ENCODE measurements around the gene EN2. TPM values are rescaled to one million over a fixed set of nuclear protein-coding genes. Genes with fewer than 3 reads are reported as not detected.

EN2 gene
- total RNA-seq, 2 experiments from 2014 or later, result not detected

DNA sequence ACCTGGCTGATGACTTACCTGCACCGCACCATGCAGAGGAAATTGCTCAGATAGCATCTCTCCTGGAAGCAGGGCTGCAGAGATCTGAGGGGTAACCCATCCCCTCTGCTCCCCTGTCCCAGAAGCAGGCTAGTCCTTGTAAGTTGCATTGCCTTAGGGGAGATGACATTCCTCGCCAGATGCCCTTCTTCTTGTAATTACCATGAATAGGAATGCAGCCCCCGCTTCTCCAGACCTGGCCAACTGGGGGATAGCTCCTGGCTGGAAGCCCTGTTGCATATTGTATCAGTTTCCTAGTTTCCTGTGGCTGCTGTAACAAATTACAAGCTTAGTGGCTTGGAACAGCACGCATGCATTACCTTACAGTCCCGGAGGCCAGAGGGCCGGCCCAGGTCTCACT lies 47.5 kb upstream of the EN2 start:
- peaks cover 2% of the 10 kb centered on the region for H3K4me1 ChIP-seq (ENCODE audit: insufficient read depth, low read length)
- intact Hi-C loops (cut with DNase I, micrococcal nuclease), result no loop called here
- TF ChIP-seq, protein P1, sequence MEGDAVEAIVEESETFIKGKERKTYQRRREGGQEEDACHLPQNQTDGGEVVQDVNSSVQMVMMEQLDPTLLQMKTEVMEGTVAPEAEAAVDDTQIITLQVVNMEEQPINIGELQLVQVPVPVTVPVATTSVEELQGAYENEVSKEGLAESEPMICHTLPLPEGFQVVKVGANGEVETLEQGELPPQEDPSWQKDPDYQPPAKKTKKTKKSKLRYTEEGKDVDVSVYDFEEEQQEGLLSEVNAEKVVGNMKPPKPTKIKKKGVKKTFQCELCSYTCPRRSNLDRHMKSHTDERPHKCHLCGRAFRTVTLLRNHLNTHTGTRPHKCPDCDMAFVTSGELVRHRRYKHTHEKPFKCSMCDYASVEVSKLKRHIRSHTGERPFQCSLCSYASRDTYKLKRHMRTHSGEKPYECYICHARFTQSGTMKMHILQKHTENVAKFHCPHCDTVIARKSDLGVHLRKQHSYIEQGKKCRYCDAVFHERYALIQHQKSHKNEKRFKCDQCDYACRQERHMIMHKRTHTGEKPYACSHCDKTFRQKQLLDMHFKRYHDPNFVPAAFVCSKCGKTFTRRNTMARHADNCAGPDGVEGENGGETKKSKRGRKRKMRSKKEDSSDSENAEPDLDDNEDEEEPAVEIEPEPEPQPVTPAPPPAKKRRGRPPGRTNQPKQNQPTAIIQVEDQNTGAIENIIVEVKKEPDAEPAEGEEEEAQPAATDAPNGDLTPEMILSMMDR (IDR thresholded peaks at IDR 0.05), result no peak
- ATAC-seq (ENCODE audit: poor library complexity) (no peak), DNase-seq (no peak)
- POLR2A ChIA-PET, result no interaction called here
- Mint-ChIP-seq H3K4me3 (no peak overlapping the region), H3K4me1 (ENCODE audit: low read depth) (no peaks in the 10 kb centered on the region), H3K9me3 (no peaks in the 10 kb centered on the region), H3K27ac (no peak overlapping the region), H3K27me3 (peaks cover 39% of the 10 kb centered on the region), H3K36me3 (ENCODE audit: low read depth) (no peaks in the 10 kb centered on the region)
- no peak overlapping the region for H3K27ac ChIP-seq (ENCODE audit: low read depth in 1 of 2, low read length in 2 of 2)
- no peak overlapping the region for H3K4me3 ChIP-seq (ENCODE audit: low read length)
- CTCF ChIA-PET, result no interaction called here
- H3K27me3 ChIP-seq (ENCODE audit: control insufficient read depth in 1 of 2, insufficient read depth in 2 of 2, low read length in 2 of 2), result peaks cover 0 to 8% of the 10 kb centered on the region in 2 experiments
- H3K36me3 ChIP-seq (ENCODE audit: insufficient read depth, low read length), result no peaks in the 10 kb centered on the region
- H3K9me3 ChIP-seq (ENCODE audit: control insufficient read depth in 1 of 2, insufficient read depth in 1 of 2, low read length in 2 of 2), result peaks cover 0 to 23% of the 10 kb centered on the region in 2 experiments

DNA sequence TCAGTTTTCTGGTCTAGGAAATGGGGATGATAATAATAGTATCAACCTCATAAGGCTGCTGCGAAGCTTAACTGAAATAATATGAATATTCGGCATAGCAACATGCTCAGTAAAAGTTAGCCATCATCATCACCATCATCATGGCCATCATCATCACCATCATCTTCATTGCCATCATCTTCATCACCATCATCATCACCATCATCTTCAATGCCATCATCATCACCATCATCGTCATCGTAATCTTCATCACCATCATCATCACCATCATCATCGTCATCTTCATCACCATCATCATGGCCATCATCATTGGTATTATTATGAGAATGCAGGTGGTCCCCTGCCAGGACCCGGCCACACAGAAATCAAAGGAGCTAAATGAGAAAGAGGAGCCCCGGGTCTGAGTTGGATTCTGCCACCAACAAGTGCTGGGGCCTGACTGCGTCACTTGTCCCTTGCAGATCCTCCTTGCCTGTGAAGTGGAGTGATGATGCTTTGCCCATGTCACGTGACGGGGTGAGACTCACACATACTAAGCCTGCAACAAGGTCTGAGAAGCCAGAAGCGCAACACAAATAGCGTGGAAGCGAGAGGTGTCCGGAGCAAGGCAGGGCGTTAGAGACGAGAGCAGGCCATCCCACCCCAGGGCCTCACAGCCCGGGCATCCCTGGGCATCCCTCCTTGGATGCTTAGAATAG lies 46.1 kb upstream of the EN2 start:
- peaks cover 0 to 2% of the 10 kb centered on the region in 2 experiments for H3K27me3 ChIP-seq (ENCODE audit: control insufficient read depth in 1 of 2, insufficient read depth in 2 of 2, low read length in 2 of 2)
- Mint-ChIP-seq H3K27me3 (peaks cover 30% of the 10 kb centered on the region), H3K36me3 (ENCODE audit: low read depth) (no peaks in the 10 kb centered on the region), H3K9me3 (no peaks in the 10 kb centered on the region), H3K4me3 (no peak overlapping the region), H3K4me1 (ENCODE audit: low read depth) (no peaks in the 10 kb centered on the region), H3K27ac (no peak overlapping the region)
- no peak overlapping the region for H3K27ac ChIP-seq (ENCODE audit: low read depth in 1 of 2, low read length in 2 of 2)
- no peak overlapping the region for H3K4me3 ChIP-seq (ENCODE audit: low read length)
- no peak for DNase-seq
- ATAC-seq (ENCODE audit: poor library complexity), result no peak
- POLR2A ChIA-PET, result no interaction called here
- peaks cover 2% of the 10 kb centered on the region for H3K4me1 ChIP-seq (ENCODE audit: insufficient read depth, low read length)
- H3K36me3 ChIP-seq (ENCODE audit: insufficient read depth, low read length), result no peaks in the 10 kb centered on the region
- intact Hi-C loops (cut with DNase I, micrococcal nuclease), result no loop called here
- CTCF ChIA-PET, result no interaction called here
- TF ChIP-seq, protein P1 (IDR thresholded peaks at IDR 0.05), result no peak
- H3K9me3 ChIP-seq (ENCODE audit: control insufficient read depth in 1 of 2, insufficient read depth in 1 of 2, low read length in 2 of 2), result peaks cover 0 to 18% of the 10 kb centered on the region in 2 experiments

DNA sequence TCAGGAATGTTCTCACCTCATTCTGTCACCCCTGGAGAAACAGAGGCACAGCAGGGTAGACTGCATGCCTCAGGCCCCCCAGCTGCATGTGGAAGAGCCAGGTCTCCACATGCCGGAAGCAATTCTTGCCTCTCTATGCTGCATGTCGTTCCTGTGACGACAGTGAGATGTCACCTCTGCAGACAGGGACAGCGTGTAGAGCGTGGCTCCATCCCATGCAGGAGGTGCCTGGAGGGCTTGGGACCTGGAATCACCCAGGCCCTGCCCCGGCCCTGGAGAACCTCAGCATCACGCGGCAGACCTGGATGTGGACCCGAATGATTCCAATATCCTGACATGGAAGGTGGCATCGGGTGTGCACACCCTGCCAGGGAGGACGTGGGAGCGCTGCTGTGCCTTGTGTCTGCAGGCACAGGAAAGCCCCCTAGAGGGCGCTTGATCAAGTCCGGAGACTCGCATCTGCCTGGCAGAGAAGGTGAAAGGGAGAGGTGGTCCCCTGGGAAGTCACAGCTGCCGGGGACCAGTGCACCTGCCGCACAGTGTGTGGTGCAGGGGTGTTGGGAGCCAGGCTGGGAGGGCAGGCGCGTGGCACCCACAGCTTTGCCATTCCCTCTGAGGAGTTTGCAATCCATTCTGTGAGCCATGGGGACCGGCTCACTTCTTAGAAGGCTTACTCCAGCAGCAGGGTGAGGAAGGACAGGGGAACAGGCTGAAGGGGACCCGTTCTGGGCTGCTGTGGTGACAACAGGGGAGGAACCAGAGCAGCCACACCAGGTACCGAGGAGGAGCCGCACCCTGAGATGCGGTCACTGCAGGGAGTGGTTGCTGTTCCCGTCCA lies 45.3 kb upstream of the EN2 start:
- Mint-ChIP-seq H3K9me3 (no peaks in the 10 kb centered on the region), H3K4me1 (ENCODE audit: low read depth) (no peaks in the 10 kb centered on the region), H3K27me3 (peaks cover 30% of the 10 kb centered on the region), H3K27ac (no peak overlapping the region), H3K36me3 (ENCODE audit: low read depth) (no peaks in the 10 kb centered on the region), H3K4me3 (no peak overlapping the region)
- H3K4me1 ChIP-seq (ENCODE audit: insufficient read depth, low read length), result peaks cover 2% of the 10 kb centered on the region
- peaks cover 0 to 2% of the 10 kb centered on the region in 2 experiments for H3K27me3 ChIP-seq (ENCODE audit: control insufficient read depth in 1 of 2, insufficient read depth in 2 of 2, low read length in 2 of 2)
- H3K27ac ChIP-seq (ENCODE audit: low read depth in 1 of 2, low read length in 2 of 2), result no peak overlapping the region
- H3K9me3 ChIP-seq (ENCODE audit: control insufficient read depth in 1 of 2, insufficient read depth in 1 of 2, low read length in 2 of 2), result peaks cover 0 to 18% of the 10 kb centered on the region in 2 experiments
- TF ChIP-seq, protein P1 (IDR thresholded peaks at IDR 0.05), result peak; percentile 34
- peak in 9 of 14 experiments; percentile 4 to 50 (median 33) for DNase-seq
- no peaks in the 10 kb centered on the region for H3K36me3 ChIP-seq (ENCODE audit: insufficient read depth, low read length)
- no peak for ATAC-seq (ENCODE audit: poor library complexity)
- intact Hi-C loops (cut with DNase I, micrococcal nuclease), result no loop called here
- H3K4me3 ChIP-seq (ENCODE audit: low read length), result no peak overlapping the region
- ChIA-PET POLR2A (no interaction called here), CTCF (no interaction called here)

Data from CD4-positive, alpha-beta T cell (primary cell).